Ovary (tissue), 3 donors: ENCODE measurements around the gene FOCAD.

Experiments used
- CTCF ChIP-seq, 3 donors: fragments of 450-650 bp in 2 of 3; fragments of 200-600 bp in 1 of 3; IDR thresholded peaks; one replicate each; pipeline versions ENCODE4 v1.5.1 to v1.8.0; 2016 to 2022; ENCODE audit warnings: antibody characterized with exemption in 3 of 3, mild to moderate bottlenecking in 1 of 3
- EP300 ChIP-seq: sonication (generic); formaldehyde crosslinking; IDR thresholded peaks from one replicate; pipeline ENCODE4 v1.6.1; 2017; ENCODE audit warnings: antibody characterized with exemption
- POLR2A ChIP-seq: fragments of 450-650 bp; IDR thresholded peaks from one replicate; pipeline ENCODE4 v1.6.1; 2017; ENCODE audit warnings: antibody characterized with exemption, mild to moderate bottlenecking, moderate library complexity
- donor health status: DM: no; HTN: no; CAD: no.

- TF ChIP-seq CTCF (IDR thresholded peaks at IDR 0.05) (no peak), POLR2A (no peak), EP300 (no peak)
These were observed 40.4 kb upstream of the FOCAD start for GRCh38 chr9:20643660-20644059.
